HG02678 (cell line): ENCODE measurements around the gene CALN1.
"Not testable (repeated sequence)": the region's sequence is repeated elsewhere in the genome, so short reads cannot be mapped to it uniquely, and the experiment has no call there.

Experiments used
- ATAC-seq: cut with Tn5 transposase; IDR thresholded peaks from one replicate; pipeline ENCODE4 v1.9.1; 2021; ENCODE audit warnings: mild to moderate bottlenecking, moderate library complexity; ENCODE audit not compliant: unreplicated experiment

Gene CALN1

GRCh38 chr7:71768450-71768849, 643.7 kb downstream of the CALN1 start:
- ATAC-seq = no peak

- no peak for ATAC-seq
Measured at GRCh38 chr7:71766016-71766415, 646.1 kb downstream of the CALN1 start.

- ATAC-seq = no peak
Measured at GRCh38 chr7:71761336-71761735, 650.8 kb downstream of the CALN1 start.

- no peak for ATAC-seq
Measured at GRCh38 chr7:71754828-71755227, 657.3 kb downstream of the CALN1 start.

- no peak for ATAC-seq
Measured at GRCh38 chr7:71753956-71754664, 658.0 kb downstream of the CALN1 start.

- no peak for ATAC-seq
Measured at GRCh38 chr7:71753236-71753635, 658.9 kb downstream of the CALN1 start.

- ATAC-seq = no peak
Measured at GRCh38 chr7:71752171-71752935, 659.8 kb downstream of the CALN1 start.

- no peak for ATAC-seq
Measured at GRCh38 chr7:71750290-71750689, 661.8 kb downstream of the CALN1 start.

GRCh38 chr7:71746006-71746405, 666.1 kb downstream of the CALN1 start:
- no peak for ATAC-seq

GRCh38 chr7:71740174-71740560, 672.0 kb downstream of the CALN1 start:
- ATAC-seq = no peak

- no peak for ATAC-seq
Measured at GRCh38 chr7:71739520-71740173, 672.5 kb downstream of the CALN1 start.

GRCh38 chr7:71737931-71738540, 674.1 kb downstream of the CALN1 start:
- ATAC-seq = not testable (repeated sequence)

- ATAC-seq = no peak
Measured at GRCh38 chr7:71735961-71736556, 676.1 kb downstream of the CALN1 start.

- ATAC-seq = peak; percentile 50
Measured at GRCh38 chr7:71733107-71733870, 678.8 kb downstream of the CALN1 start.

GRCh38 chr7:71731740-71732139, 680.4 kb downstream of the CALN1 start:
- no peak for ATAC-seq
